Measurements from ENCODE around the gene BPGM.

BPGM gene

GRCh38 chr7:134693256-134693655 is 46.6 kb downstream of the BPGM start:
- in situ Hi-C loops (cut with HindIII; ENCODE audit: low sequenced_read_pairs) = loop anchor here (10.0 kb wide), 1 partner anchor 252 kb away; no protein-coding TSS in a partner anchor
- no peak for TF ChIP-seq CTCF (IDR thresholded peaks at IDR 0.05; ENCODE audit: low read depth, low read length, missing control alignments)
- DNase-seq (ENCODE audit: low read depth) = peak; percentile 82
- no peak overlapping the region for H3K4me3 ChIP-seq (ENCODE audit: low read depth, low read length)

DNA sequence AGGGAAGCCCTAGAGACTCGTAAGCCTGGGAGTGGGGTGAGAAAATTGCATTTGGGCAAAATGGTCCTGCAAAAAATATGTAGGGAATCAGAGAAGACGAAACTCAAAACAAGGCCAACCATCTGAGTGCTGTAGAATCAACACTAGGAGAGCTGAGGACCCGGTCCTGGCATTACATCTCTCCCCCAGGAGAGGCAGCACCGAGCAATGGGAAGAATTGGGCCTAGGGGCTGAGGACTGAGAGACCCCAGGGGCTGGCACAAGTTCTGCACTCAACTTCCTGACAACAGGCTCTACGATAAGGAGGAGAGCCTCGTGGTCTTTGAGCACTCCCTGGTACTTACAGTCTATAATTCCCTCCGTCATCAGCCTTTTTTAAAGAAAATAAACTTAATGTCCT is 47.6 kb downstream of the BPGM start:
- no peak overlapping the region for H3K4me3 ChIP-seq (ENCODE audit: low read depth, low read length)
- peak; percentile 45 for TF ChIP-seq CTCF (IDR thresholded peaks at IDR 0.05; ENCODE audit: low read depth, low read length, missing control alignments)
- in situ Hi-C loops (cut with HindIII; ENCODE audit: low sequenced_read_pairs) = loop anchor here (10.0 kb wide), 1 partner anchor 251 kb away; no protein-coding TSS in a partner anchor
- DNase-seq (ENCODE audit: low read depth) = no peak

GRCh38 chr7:134694767-134695166 is 48.1 kb downstream of the BPGM start:
- TF ChIP-seq CTCF (IDR thresholded peaks at IDR 0.05; ENCODE audit: low read depth, low read length, missing control alignments) = no peak
- no peak for DNase-seq (ENCODE audit: low read depth)
- in situ Hi-C loops (cut with HindIII; ENCODE audit: low sequenced_read_pairs) = loop anchor here (5.0 to 10.0 kb wide), 3 partner anchors 58 to 250 kb away; no protein-coding TSS in a partner anchor
- H3K4me3 ChIP-seq (ENCODE audit: low read depth, low read length) = no peak overlapping the region

GRCh38 chr7:134695321-134695860 is 48.7 kb downstream of the BPGM start:
- DNase-seq (ENCODE audit: low read depth) = no peak
- in situ Hi-C loops (cut with HindIII; ENCODE audit: low sequenced_read_pairs) = loop anchor here (5.0 to 10.0 kb wide), 3 partner anchors 57 to 249 kb away; no protein-coding TSS in a partner anchor
- no peak for TF ChIP-seq CTCF (IDR thresholded peaks at IDR 0.05; ENCODE audit: low read depth, low read length, missing control alignments)
- no peak overlapping the region for H3K4me3 ChIP-seq (ENCODE audit: low read depth, low read length)

DNA sequence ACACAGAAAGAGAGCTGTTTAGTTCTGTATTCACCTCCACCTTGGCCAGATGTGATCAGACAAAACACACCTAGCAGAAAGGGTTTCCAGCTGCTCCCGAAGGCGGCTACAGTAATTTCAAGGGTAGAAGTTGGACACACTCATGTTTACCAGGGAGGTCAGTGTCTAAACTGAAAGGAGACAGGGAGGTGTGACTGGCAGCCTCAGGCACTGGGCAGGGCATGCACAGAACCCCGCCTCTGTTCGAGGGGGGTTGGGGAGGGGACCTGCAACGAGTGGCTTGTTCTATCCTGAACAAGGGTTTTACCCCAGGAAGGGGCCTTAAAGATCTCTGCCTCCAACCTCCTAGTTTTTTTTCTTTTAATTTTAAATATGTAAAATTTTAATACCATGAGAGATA is 49.6 kb downstream of the BPGM start:
- DNase-seq (ENCODE audit: low read depth) = no peak
- H3K4me3 ChIP-seq (ENCODE audit: low read depth, low read length) = no peak overlapping the region
- no peak for TF ChIP-seq CTCF (IDR thresholded peaks at IDR 0.05; ENCODE audit: low read depth, low read length, missing control alignments)
- in situ Hi-C loops (cut with HindIII; ENCODE audit: low sequenced_read_pairs) = loop anchor here (5.0 to 10.0 kb wide), 3 partner anchors 56 to 249 kb away; no protein-coding TSS in a partner anchor

DNA sequence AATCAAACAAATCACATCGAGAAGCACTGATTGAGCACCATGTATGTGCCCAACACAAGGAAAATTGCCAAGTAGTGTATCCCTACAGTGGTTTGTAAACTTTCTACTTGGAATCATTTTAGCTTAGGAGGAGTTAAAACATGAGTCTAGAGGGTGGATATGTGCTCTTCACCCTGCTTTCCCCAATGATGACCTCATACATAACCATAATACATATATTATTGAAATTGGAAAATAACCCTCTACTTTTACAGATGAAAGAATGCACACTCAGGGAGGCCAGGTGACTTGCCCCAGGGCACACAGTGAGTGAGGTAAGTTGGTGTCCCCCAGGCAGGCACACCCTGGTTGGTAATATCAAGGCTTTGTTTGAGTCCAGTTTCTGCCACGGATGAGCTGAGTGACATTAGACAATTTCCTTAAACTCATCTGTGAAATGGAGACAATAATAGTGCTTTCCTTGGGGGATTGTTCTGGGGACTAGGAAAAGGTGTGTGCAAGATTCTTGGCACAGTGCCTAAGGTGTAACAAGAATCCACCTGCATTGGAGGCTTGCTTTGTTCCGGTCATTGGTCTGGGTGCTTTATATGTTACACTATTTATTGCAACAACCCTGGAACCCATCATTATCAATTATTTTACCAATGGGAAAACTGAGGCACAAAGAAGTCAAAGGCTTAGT is 50.7 kb downstream of the BPGM start:
- in situ Hi-C loops (cut with HindIII; ENCODE audit: low sequenced_read_pairs) = loop anchor here (5.0 to 10.0 kb wide), 3 partner anchors 55 to 247 kb away; no protein-coding TSS in a partner anchor

More for the DNA sequence above, 50.7 kb downstream of the BPGM start:
- no peak for DNase-seq (ENCODE audit: low read depth)
- H3K4me3 ChIP-seq (ENCODE audit: low read depth, low read length) = no peak overlapping the region
- no peak for TF ChIP-seq CTCF (IDR thresholded peaks at IDR 0.05; ENCODE audit: low read depth, low read length, missing control alignments)

Measured in astrocyte of the cerebellum (primary cell).